Hepatocyte (in vitro differentiated cells): ENCODE measurements around the gene SMAGP.
"Not testable (repeated sequence)": the region's sequence is repeated elsewhere in the genome, so short reads cannot be mapped to it uniquely, and the experiment has no call there.

Source experiments
- EZH2 ChIP-seq: fragments of 200-600 bp; sonication (generic); IDR thresholded peaks from 2 replicates; pipeline ENCODE4 v1.6.1; 2016; ENCODE audit warnings: antibody characterized with exemption, mild to moderate bottlenecking, borderline replicate concordance
- EZH2phosphoT487 ChIP-seq: fragments of 200-600 bp; sonication (generic); IDR thresholded peaks from one replicate; pipeline ENCODE4 v1.6.1; 2018; ENCODE audit warnings: antibody characterized with exemption, mild to moderate bottlenecking, low read depth, moderate library complexity; ENCODE audit not compliant: unreplicated experiment, severe bottlenecking
- TF ChIP-seq, protein P1 (sequence below): fragments of 200-600 bp; sonication (generic); IDR thresholded peaks from 2 replicates; pipeline ENCODE4 v1.5.1; 2016; ENCODE audit warnings: antibody characterized with exemption, mild to moderate bottlenecking; ENCODE audit not compliant: poor library complexity

DNA sequence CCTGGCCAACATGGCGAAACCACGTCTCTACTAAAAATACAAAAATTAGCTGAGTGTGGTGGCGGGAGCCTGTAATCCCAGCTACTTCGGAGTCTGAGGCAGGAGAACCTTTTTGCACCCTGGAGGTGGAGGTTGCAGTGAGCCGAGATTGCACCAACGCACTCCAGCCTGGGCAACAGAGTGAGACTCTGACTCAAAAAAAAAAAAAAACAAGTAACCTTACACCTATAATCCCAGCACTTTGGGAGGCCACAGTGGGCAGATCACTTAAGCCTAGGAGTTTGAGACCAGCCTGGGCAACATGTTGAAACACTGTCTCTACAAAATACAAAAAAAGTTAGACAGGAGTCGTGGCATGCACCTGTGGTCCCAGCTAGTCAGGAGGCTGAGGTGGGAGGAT lies 2.6 kb upstream of the SMAGP start:
- TF ChIP-seq, protein P1, sequence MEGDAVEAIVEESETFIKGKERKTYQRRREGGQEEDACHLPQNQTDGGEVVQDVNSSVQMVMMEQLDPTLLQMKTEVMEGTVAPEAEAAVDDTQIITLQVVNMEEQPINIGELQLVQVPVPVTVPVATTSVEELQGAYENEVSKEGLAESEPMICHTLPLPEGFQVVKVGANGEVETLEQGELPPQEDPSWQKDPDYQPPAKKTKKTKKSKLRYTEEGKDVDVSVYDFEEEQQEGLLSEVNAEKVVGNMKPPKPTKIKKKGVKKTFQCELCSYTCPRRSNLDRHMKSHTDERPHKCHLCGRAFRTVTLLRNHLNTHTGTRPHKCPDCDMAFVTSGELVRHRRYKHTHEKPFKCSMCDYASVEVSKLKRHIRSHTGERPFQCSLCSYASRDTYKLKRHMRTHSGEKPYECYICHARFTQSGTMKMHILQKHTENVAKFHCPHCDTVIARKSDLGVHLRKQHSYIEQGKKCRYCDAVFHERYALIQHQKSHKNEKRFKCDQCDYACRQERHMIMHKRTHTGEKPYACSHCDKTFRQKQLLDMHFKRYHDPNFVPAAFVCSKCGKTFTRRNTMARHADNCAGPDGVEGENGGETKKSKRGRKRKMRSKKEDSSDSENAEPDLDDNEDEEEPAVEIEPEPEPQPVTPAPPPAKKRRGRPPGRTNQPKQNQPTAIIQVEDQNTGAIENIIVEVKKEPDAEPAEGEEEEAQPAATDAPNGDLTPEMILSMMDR = not testable (repeated sequence)
- TF ChIP-seq EZH2, EZH2phosphoT487: not testable (repeated sequence)
